ENCODE data around the gene NCMAP. TPM values are rescaled to one million over a fixed set of nuclear protein-coding genes. Genes with fewer than 3 reads are reported as not detected.

NCMAP gene
- total and polyA plus RNA-seq, 2 of the 8 experiments (the other 6 are each of a cell fraction or from before 2014, with no cell fraction given) = 0.21 to 0.39 TPM

DNA sequence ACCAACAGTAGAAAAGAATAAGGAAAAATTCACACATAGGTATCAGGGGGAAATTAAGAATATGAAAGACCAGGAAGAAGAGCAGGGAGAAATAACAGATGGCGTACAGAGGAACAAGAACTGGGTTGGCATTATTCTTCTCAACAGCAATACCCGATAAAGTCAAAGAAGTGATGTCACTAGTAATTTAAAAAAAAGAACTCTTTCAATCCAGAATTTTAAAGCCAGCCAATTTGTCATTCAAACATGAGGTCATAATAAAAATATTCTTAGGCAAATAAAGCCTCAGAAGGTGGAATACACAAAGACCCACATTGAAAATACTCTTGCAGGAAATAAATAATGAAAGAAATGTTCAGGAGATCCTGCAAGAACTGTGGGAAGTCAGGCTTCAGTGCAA, 8.8 kb downstream of the NCMAP start:
- peaks cover 3 to 14% (median 4%) of the 10 kb centered on the region in 4 experiments; a peak in 5 of 7 replicates for H3K4me1 ChIP-seq (replicated peaks in 1 of 4; ENCODE audit: control insufficient read depth in 3 of 4, insufficient read depth in 4 of 4, low read length in 3 of 4)
- no peaks in the 10 kb centered on the region for H3K79me2 ChIP-seq (ENCODE audit: control insufficient read depth in 1 of 2, insufficient read depth in 2 of 2, low read length in 2 of 2)
- H3K14ac ChIP-seq (ENCODE audit: insufficient read length) = no peak overlapping the region
- FAIRE-seq = no peak
- H3K18ac ChIP-seq (ENCODE audit: extremely low read depth, low read length) = no peak overlapping the region
- H3K9me3 ChIP-seq (ENCODE audit: insufficient read depth in 2 of 2, low read depth in 1 of 2, low read length in 1 of 2) = no peaks in the 10 kb centered on the region
- POLR2A ChIA-PET (ENCODE audit: partially characterized antibody) = interaction anchor here (2.0 kb wide), 1 partner anchor 100 kb away, joined by 4 read pairs; no protein-coding TSS in a partner anchor
- H2BK20ac ChIP-seq (ENCODE audit: low read length) = no peak overlapping the region
- H4K20me1 ChIP-seq (replicated peaks in 1 of 2; ENCODE audit: control insufficient read depth in 1 of 2, insufficient read depth in 2 of 2, low read length in 2 of 2) = no peaks in the 10 kb centered on the region
- CTCF ChIA-PET (ENCODE audit: partially characterized antibody) = interaction anchor here (0.7 to 3.8 kb wide), 7 partner anchors 8 to 127 kb away, joined by 3 to 28 read pairs (median 3); no protein-coding TSS in a partner anchor
- H3K9ac ChIP-seq (replicated peaks in 1 of 4; ENCODE audit: extremely low read depth in 1 of 4, low read depth in 3 of 4, low read length in 3 of 4) = no peak overlapping the region
- no peak overlapping the region for H2BK15ac ChIP-seq (ENCODE audit: low read length)
- no peaks in the 10 kb centered on the region for H3K79me1 ChIP-seq (ENCODE audit: low read depth, low read length)
- no peak overlapping the region for H2AFZ ChIP-seq (ENCODE audit: low read length)
- no peak overlapping the region for H2BK120ac ChIP-seq (replicated peaks; ENCODE audit: low read depth, low read length)
- no peaks in the 10 kb centered on the region for H3K23me2 ChIP-seq (ENCODE audit: low read depth, low read length)
- H4K91ac ChIP-seq (replicated peaks; ENCODE audit: insufficient read length, low read length) = no peak overlapping the region
- H3K23ac ChIP-seq (ENCODE audit: insufficient read length) = no peak overlapping the region
- no peaks in the 10 kb centered on the region for H3K36me3 ChIP-seq (ENCODE audit: control insufficient read depth in 2 of 4, insufficient read depth in 4 of 4, low read length in 3 of 4)
- H3K27ac ChIP-seq (ENCODE audit: low read depth, low read length) = no peak overlapping the region
- no peak overlapping the region for H2BK12ac ChIP-seq (ENCODE audit: low read depth, low read length)
- no peak overlapping the region for H4K8ac ChIP-seq (ENCODE audit: extremely low read depth, insufficient read depth, low read length)
- TF ChIP-seq TCF12 (IDR thresholded peaks at IDR 0.05; ENCODE audit: low read depth, low read length) = no peak
- no peak for TF ChIP-seq JUN (IDR thresholded peaks at IDR 0.05; ENCODE audit: low read depth, low read length)
- no peak for TF ChIP-seq NRF1 (IDR thresholded peaks at IDR 0.05; ENCODE audit: low read depth, low read length)
- no peak for TF ChIP-seq SIN3A (conservative IDR thresholded peaks at IDR 0.05 in 1 of 2, IDR thresholded peaks at IDR 0.05 in 1 of 2; ENCODE audit: low read depth in 1 of 2, low read length in 2 of 2)
- no peak for TF ChIP-seq CTBP2 (IDR thresholded peaks at IDR 0.05; ENCODE audit: borderline replicate concordance, insufficient read depth, insufficient read length, low read length)
- no peak for DNase-seq (ENCODE audit: low read depth in 1 of 2, low spot score in 2 of 2)
- no peak overlapping the region for H3K4me3 ChIP-seq (ENCODE audit: extremely low read depth in 1 of 4, insufficient read depth in 2 of 4, low read depth in 3 of 4, low read length in 4 of 4)
- H2AK5ac ChIP-seq (ENCODE audit: low read depth, low read length) = no peak overlapping the region
- WGBS, 2 experiments (ENCODE audit: extremely low coverage in 1 of 2, insufficient coverage in 1 of 2, insufficient read length in 1 of 2, insufficient replicate concordance in 2 of 2, low coverage in 1 of 2, low lambda C conversion rate in 2 of 2, missing lambda C conversion rate in 1 of 2) = 95% methylated on average over 2 of the region's 2 CpGs; no CpG with 5 or more reads in 1 of the 2 experiments
- H4K5ac ChIP-seq (ENCODE audit: insufficient read length, low read depth, low read length) = no peak overlapping the region
- H2BK5ac ChIP-seq (ENCODE audit: low read depth, low read length) = no peak overlapping the region
- no peak overlapping the region for H3K56ac ChIP-seq (replicated peaks; ENCODE audit: insufficient read length, low read depth, low read length)
- no peaks in the 10 kb centered on the region for H3K27me3 ChIP-seq (replicated peaks in 1 of 4; ENCODE audit: control insufficient read depth in 3 of 4, extremely low read depth in 1 of 4, insufficient read depth in 3 of 4, low read length in 3 of 4)
- no peak overlapping the region for H3K4me2 ChIP-seq (ENCODE audit: insufficient read depth in 1 of 2, low read depth in 2 of 2, low read length in 2 of 2)
- H3K4ac ChIP-seq (replicated peaks; ENCODE audit: insufficient read length, low read depth, low read length) = no peak overlapping the region

Data from H1 (cell line).